Measurements from ENCODE around the gene RAB3IL1.

Gene RAB3IL1

DNA sequence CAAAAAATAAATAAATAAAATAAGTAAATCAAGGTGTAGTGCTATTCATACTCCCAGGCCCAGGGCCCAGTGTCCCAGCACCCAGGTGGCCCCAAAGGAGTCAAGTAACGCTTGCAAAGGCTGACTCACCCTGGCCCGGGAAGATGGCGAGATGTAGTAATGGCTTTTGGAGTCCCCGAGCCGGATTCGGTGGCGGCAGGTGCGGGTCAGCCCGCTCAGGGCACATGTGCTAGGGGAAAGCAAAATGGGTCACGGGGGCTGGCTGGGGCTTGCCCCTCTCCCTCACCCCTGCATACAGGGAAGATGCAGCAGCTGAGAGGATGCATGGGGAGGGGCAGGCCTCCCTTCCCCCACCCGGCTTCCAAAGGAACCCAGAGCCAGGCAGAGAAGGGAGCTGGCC lies 15.1 kb downstream of the RAB3IL1 start:
- no peaks in the 10 kb centered on the region for H3K9me3 Mint-ChIP-seq
- ATAC-seq (replicated peaks; ENCODE audit: extremely low read depth, poor library complexity, severe bottlenecking), result no peak
- H3K4me1 Mint-ChIP-seq, result peaks cover 7% of the 10 kb centered on the region
- no peak overlapping the region for H3K27ac Mint-ChIP-seq (ENCODE audit: low read depth)
- H3K4me3 Mint-ChIP-seq, result no peak overlapping the region
- DNase-seq (ENCODE audit: low spot score in 2 of 2), result no peak
- H3K27me3 Mint-ChIP-seq, result no peaks in the 10 kb centered on the region
- peaks cover 9% of the 10 kb centered on the region for H3K36me3 Mint-ChIP-seq (ENCODE audit: insufficient read depth)

DNA sequence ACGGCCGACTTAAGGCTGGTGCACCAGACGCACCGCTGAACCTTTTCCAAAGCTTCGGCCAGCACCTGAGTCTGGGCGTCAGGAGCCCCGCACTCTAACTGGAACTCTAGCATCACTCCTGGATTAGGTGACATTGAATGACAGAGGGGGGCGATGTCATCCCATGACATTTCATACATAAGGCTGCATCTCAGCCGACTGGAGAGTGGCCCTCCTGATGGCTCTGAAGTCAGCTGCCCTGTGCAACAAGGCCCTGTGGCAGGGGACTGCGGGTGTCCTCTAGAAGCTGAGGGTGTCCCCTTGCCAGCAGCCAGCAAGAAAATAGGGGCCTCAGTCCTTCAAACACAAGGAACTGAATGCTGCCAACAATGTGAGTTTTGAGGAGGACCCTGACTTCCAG lies 16.0 kb downstream of the RAB3IL1 start:
- Mint-ChIP-seq H3K9me3 (no peaks in the 10 kb centered on the region), H3K27me3 (no peaks in the 10 kb centered on the region), H3K4me1 (peaks cover 7% of the 10 kb centered on the region), H3K36me3 (ENCODE audit: insufficient read depth) (peaks cover 9% of the 10 kb centered on the region), H3K27ac (ENCODE audit: low read depth) (no peak overlapping the region), H3K4me3 (no peak overlapping the region)
- ATAC-seq (replicated peaks; ENCODE audit: extremely low read depth, poor library complexity, severe bottlenecking) (no peak), DNase-seq (ENCODE audit: low spot score in 2 of 2) (no peak)

DNA sequence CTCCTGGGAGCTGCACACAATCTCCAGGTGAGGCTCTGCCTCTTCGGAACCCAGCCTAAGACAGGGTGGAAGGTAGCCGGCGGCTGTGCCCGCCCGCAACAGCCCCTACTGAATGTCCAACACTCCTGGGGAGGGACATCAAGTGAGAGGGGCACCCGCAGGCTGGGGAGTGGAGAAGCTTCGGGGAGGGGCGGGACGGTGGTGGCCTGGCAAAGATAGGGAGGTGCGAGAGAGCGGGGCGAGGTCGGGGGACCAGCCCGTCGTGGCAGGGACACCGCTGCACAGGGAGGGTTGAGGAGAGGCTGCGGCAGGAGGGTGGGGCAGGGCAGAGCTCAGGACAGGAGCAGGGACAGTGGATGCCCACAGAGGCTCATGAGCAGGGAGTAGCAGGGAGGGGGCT lies 17.1 kb downstream of the RAB3IL1 start:
- peaks cover 9% of the 10 kb centered on the region for H3K36me3 Mint-ChIP-seq (ENCODE audit: insufficient read depth)

DNA sequence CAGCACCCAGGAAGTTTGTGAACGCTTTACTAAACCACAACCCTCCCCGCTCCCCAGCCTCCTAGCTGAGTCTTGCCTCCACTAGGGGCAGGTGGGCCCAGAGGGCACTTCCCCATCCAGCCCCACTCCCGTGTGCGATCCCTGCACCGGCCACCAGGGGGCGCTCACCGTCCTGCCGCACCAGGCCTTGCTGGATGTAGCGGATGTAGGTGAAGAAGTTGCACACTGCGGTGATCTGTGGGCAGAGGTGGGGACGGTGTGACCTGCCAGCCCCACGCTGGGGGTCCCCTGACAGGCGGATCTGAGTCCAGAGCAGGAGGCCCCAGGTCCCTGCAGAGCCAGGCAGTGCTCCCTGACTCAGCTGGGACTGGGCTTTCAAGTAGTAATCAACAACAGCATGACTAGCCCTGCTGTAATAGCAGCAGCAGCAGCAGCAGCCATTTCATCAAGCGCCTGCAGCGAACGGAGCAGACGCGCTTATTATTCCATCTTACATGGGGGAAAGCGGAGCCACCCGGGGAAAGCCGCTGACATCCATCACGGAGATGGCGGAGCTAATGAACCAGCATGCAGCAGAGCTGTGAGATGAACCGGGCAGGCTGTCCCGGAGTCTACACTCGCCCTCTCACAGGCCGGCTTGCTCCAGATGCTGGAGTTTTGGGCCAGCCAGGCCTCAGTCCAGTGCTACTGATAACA lies 18.1 kb downstream of the RAB3IL1 start:
- H3K4me1 Mint-ChIP-seq, result peaks cover 7% of the 10 kb centered on the region
- DNase-seq (ENCODE audit: low spot score in 2 of 2) (peak; percentile 92 to 99), ATAC-seq (replicated peaks; ENCODE audit: extremely low read depth, poor library complexity, severe bottlenecking) (peak; percentile 93)
- no peaks in the 10 kb centered on the region for H3K9me3 Mint-ChIP-seq
- H3K4me3 Mint-ChIP-seq, result no peak overlapping the region
- H3K27me3 Mint-ChIP-seq, result no peaks in the 10 kb centered on the region
- H3K27ac Mint-ChIP-seq (ENCODE audit: low read depth), result peak overlapping the region; percentile 54
- peaks cover 9% of the 10 kb centered on the region for H3K36me3 Mint-ChIP-seq (ENCODE audit: insufficient read depth)

More for the DNA sequence above, 17.1 kb downstream of the RAB3IL1 start:
- no peak for ATAC-seq (replicated peaks; ENCODE audit: extremely low read depth, poor library complexity, severe bottlenecking)
- Mint-ChIP-seq H3K4me3 (no peak overlapping the region), H3K9me3 (no peaks in the 10 kb centered on the region), H3K27me3 (no peaks in the 10 kb centered on the region), H3K27ac (ENCODE audit: low read depth) (no peak overlapping the region), H3K4me1 (peaks cover 7% of the 10 kb centered on the region)
- no peak for DNase-seq (ENCODE audit: low spot score in 2 of 2)

DNA sequence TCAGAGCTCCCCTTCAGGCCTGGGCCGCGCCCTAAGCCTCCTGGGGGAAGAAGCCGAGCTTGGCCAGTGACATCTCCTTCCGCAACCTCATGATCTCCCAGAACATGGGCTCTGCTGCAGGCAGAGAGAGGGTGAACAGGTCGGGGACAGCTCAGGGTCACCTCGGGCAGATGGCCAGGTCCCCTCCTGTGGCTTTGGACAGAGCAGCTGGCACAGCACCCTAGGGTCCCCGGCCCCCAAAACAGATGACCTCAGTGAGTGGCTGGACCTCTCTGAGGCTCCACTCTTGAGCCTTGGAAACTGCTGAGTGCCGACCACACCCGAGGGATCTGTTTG lies 19.2 kb downstream of the RAB3IL1 start:
- DNase-seq (ENCODE audit: low spot score in 2 of 2) (peak in 1 of 2 donors; percentile 21), ATAC-seq (replicated peaks; ENCODE audit: extremely low read depth, poor library complexity, severe bottlenecking) (no peak)
- Mint-ChIP-seq H3K9me3 (no peaks in the 10 kb centered on the region), H3K27ac (ENCODE audit: low read depth) (no peak overlapping the region), H3K4me3 (no peak overlapping the region), H3K36me3 (ENCODE audit: insufficient read depth) (peaks cover 8% of the 10 kb centered on the region), H3K4me1 (peaks cover 7% of the 10 kb centered on the region), H3K27me3 (no peaks in the 10 kb centered on the region)

DNA sequence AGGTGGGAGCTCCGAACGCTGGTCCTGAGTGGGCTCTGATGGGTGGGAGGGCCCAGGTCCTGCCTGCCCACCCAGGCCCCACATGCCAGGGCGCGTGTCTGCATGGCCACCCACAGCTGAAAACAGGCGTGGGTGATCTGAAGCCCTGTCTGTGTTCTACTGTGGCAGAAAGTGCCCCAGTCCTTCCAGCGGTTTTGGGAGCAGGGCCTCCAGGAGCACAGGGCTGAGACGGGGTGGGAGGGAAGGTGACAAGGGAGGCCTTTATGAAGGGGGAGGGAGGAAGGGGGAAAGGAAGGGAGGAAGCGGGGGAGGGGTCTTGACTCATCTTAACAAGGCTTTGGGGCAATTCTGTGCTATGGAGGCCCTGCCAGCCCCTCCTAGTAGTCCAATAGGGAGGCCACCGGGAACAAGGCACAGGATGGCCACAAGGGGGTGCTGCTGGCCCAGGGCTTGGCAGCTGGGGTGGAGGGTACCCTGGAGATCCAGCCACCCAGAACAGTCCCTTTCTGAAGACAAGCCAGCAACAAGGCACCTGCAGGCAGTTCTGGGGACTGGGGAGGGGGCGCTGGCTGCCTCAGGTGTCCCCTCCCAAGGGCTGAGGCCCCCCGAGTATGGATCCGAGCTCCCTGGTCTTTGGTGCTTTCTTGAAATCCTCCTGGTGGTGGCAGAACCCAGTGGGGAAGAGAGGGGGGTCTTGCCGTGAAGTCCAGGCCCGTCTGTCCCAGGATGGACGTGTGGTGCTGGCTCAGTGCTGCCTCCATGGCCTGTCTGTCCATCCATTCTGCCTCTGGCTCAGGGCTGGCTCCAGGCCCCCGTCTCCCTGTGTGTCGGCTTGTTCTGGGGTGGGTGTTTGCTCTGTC lies 19.7 kb downstream of the RAB3IL1 start:
- no peaks in the 10 kb centered on the region for H3K9me3 Mint-ChIP-seq
- DNase-seq (ENCODE audit: low spot score in 2 of 2) (peak; percentile 57 to 65), ATAC-seq (replicated peaks; ENCODE audit: extremely low read depth, poor library complexity, severe bottlenecking) (no peak)
- H3K27ac Mint-ChIP-seq (ENCODE audit: low read depth), result no peak overlapping the region
- H3K4me1 Mint-ChIP-seq, result peaks cover 7% of the 10 kb centered on the region
- no peak overlapping the region for H3K4me3 Mint-ChIP-seq
- H3K36me3 Mint-ChIP-seq (ENCODE audit: insufficient read depth), result peaks cover 6% of the 10 kb centered on the region
- H3K27me3 Mint-ChIP-seq, result no peaks in the 10 kb centered on the region

DNA sequence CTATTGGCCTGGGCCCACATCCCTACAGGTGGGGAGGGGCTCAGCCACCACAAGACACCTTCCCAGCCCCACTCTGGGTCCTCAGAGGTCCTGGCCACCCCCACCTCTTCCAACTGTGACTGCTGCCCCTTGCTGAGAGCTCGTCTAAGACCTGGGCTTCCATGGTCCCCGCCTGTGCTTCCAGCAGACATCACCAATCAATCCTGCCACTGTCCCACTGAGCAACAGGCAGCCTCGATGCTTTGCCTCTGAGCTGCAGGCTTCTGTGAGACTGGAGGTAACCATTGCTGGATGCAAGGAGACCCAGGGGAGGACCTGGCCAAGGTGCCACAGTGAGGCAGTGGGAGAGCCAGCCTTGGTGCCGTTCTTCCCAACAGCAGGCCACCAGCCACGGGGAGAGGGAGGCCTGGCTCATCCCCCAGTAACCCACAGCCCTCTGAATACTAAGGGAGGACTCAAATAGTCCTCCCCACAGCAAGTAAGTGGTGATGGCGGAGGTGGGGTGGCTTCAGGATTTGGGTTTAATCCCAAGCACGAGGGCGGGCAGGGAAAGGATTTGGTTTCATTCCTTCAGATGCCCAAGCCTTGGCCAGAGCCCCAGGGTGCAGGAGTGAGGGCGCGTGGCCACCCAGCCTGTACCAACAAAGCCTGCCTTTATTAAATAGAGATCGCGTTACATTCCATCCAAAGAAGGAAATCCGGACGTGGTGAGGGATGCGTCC lies 20.5 kb downstream of the RAB3IL1 start:
- Mint-ChIP-seq H3K27me3 (no peaks in the 10 kb centered on the region), H3K4me3 (no peak overlapping the region)

DNA sequence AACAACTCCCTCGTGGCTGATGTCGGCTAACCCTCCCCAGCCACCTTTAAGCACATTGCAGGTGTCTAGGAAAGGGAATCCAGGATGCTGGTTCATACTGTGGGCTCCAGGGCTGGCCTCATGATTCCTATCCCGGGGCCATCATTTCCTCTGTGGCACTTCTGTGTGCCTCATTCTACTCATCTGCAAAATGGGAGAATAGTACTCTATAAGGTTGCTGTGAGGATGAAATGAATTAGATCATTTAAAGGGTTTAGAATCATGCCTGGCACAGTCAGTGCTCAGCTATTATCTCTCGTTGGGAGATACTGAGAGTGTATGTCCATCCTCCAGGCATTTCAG lies 21.7 kb downstream of the RAB3IL1 start:
- Mint-ChIP-seq H3K36me3 (ENCODE audit: insufficient read depth) (peaks cover 8% of the 10 kb centered on the region), H3K9me3 (no peaks in the 10 kb centered on the region), H3K4me3 (no peak overlapping the region), H3K27ac (ENCODE audit: low read depth) (no peak overlapping the region), H3K27me3 (no peaks in the 10 kb centered on the region), H3K4me1 (peaks cover 11% of the 10 kb centered on the region)
- DNase-seq (ENCODE audit: low spot score in 2 of 2) (no peak), ATAC-seq (replicated peaks; ENCODE audit: extremely low read depth, poor library complexity, severe bottlenecking) (no peak)

More for the DNA sequence above, 20.5 kb downstream of the RAB3IL1 start:
- H3K9me3 Mint-ChIP-seq, result no peaks in the 10 kb centered on the region
- H3K36me3 Mint-ChIP-seq (ENCODE audit: insufficient read depth), result peaks cover 8% of the 10 kb centered on the region
- ATAC-seq (replicated peaks; ENCODE audit: extremely low read depth, poor library complexity, severe bottlenecking) (no peak), DNase-seq (ENCODE audit: low spot score in 2 of 2) (no peak)
- H3K27ac Mint-ChIP-seq (ENCODE audit: low read depth), result peak overlapping the region; percentile 26
- H3K4me1 Mint-ChIP-seq, result peaks cover 7% of the 10 kb centered on the region

DNA sequence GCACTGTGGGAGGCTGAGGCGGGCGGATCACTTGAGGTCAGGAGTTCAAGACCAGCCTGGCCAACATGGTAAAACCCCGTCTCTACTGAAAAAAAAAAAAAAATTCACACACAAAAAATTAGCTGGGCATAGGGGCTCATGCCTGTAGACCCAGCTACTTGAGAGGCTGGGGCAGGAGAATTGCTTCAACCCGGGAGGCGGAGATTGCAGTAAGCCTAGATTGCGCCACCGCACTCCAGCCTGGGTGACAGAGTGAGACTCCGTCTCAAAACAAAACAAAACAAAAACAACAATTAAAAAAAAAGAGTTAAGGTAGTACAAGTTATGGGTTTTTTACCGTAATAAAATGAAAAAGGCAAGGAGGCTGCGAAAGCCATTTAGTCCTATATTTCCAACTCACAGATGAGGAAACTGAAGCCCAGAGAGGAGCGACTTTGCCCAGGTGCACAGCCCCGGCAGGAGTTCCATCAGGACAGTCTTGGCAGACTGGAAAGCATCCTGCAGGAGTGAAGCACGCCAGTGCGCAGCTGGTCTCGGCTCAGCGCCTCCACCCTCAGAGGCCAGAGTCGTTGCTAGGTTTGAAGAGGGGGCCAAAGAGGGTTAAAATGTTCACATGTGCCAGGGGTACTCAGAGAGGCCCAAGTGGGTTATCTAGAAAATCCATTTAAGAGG lies 22.2 kb downstream of the RAB3IL1 start:
- Mint-ChIP-seq H3K9me3 (no peaks in the 10 kb centered on the region), H3K4me1 (peaks cover 12% of the 10 kb centered on the region), H3K27me3 (no peaks in the 10 kb centered on the region), H3K27ac (ENCODE audit: low read depth) (no peak overlapping the region), H3K4me3 (no peak overlapping the region), H3K36me3 (ENCODE audit: insufficient read depth) (peaks cover 8% of the 10 kb centered on the region)
- ATAC-seq (replicated peaks; ENCODE audit: extremely low read depth, poor library complexity, severe bottlenecking), result no peak
- no peak for DNase-seq (ENCODE audit: low spot score in 2 of 2)

DNA sequence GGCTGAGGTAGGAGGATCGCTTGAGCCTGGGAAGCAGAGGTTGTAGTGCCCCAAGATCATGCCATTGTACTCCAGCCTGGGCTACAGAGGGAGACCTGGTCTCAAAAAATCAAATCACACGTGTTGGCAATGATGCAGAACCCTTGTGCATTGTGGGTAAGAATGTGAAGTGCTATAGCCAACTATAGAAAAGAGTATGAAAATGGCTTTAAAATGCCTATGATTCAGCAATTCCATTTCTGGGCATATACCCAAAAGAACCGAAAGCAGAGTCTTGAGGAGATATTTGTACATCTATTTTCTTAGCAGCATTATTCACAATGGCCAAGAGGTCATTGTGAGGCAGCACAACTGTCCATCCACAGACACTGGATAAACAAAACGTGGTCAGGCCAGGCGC lies 23.4 kb downstream of the RAB3IL1 start:
- ATAC-seq (replicated peaks; ENCODE audit: extremely low read depth, poor library complexity, severe bottlenecking), result no peak
- no peak overlapping the region for H3K4me3 Mint-ChIP-seq
- no peaks in the 10 kb centered on the region for H3K27me3 Mint-ChIP-seq
- peaks cover 6% of the 10 kb centered on the region for H3K4me1 Mint-ChIP-seq
- no peak overlapping the region for H3K27ac Mint-ChIP-seq (ENCODE audit: low read depth)
- no peak for DNase-seq (ENCODE audit: low spot score in 2 of 2)
- H3K36me3 Mint-ChIP-seq (ENCODE audit: insufficient read depth), result peaks cover 4% of the 10 kb centered on the region
- no peaks in the 10 kb centered on the region for H3K9me3 Mint-ChIP-seq

DNA sequence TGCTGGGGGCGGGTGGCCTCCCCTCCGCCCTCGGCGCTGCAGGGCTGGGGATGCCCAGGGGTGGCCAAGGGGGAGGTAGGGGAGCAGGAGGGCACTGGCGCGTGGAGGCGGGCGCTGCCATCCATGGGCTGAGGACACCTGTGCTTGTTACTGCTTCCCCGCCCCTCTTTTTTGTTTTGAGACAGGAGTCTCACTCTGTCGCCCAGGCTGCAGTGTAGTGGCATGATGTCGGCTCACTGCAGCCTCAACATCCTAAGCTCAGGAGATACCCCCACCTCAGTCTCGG lies 25.3 kb downstream of the RAB3IL1 start:
- Mint-ChIP-seq H3K4me3 (peak overlapping the region; percentile 62), H3K36me3 (ENCODE audit: insufficient read depth) (peaks cover 3% of the 10 kb centered on the region), H3K4me1 (peaks cover 11% of the 10 kb centered on the region), H3K27me3 (no peaks in the 10 kb centered on the region), H3K27ac (ENCODE audit: low read depth) (peak overlapping the region; percentile 38), H3K9me3 (no peaks in the 10 kb centered on the region)
- ATAC-seq (replicated peaks; ENCODE audit: extremely low read depth, poor library complexity, severe bottlenecking) (peak; percentile 71), DNase-seq (ENCODE audit: low spot score in 2 of 2) (no peak)

DNA sequence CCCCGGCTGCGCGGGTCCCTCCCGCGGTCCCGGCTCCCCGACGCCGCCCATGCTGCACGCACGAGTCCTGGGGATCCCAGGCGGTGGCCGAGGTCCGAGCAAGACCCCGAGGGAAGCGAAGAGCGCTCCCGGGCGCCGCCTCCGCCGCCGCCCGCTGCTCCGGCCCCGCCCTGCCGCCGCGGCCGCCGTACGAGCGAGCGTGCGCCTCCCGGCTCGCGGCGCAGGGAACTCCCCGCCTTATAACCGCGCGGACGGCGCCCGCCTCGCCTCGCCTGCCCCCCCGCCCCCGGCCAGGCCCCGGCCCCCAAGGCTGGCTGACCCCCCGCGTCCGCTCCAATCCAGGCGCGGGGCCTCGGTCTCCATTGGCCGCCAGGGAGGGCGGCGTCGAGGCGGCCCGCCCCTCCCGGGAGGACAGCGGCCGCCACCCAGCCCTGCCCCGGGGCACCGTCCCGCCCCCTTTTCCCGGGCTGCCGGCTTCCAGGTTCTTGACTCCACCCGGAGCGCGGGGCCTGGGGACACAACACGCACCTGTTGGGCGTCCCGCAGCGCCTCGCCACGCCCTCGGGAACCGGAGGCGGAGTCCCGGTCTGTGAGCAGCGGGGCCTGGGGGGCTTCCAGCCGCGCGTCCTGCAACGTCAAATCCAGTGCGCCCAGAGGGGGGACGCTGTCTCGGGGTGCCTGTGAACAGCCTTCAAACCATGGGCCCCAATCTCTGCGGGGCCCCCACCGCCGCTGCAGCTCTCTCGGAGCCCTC lies 25.9 kb downstream of the RAB3IL1 start, which contains the start of gene FADS3:
FADS3 (minus strand) TSS at position 215 of the 754 bp plus-strand sequence; CDS start at position 51, 164 bp downstream.
- peak within 1 kb of the TSS; percentile 38 for H3K27ac Mint-ChIP-seq (ENCODE audit: low read depth)
- peak within 1 kb of the TSS; percentile 85 for H3K4me3 Mint-ChIP-seq
- DNase-seq (ENCODE audit: low spot score in 2 of 2) (peak; percentile 23 to 48), ATAC-seq (replicated peaks; ENCODE audit: extremely low read depth, poor library complexity, severe bottlenecking) (peak; percentile 62)
- no peaks in the 10 kb centered on the region for H3K9me3 Mint-ChIP-seq
- H3K27me3 Mint-ChIP-seq, result no peaks in the 10 kb centered on the region
- H3K4me1 Mint-ChIP-seq, result peaks cover 11% of the 10 kb centered on the region
- H3K36me3 Mint-ChIP-seq (ENCODE audit: insufficient read depth), result peaks cover 3% of the 10 kb centered on the region
